GM12891 (cell line): ENCODE measurements around the gene PRSS35.

Experiments
- PAX5 ChIP-seq: IDR thresholded peaks from 2 replicates; pipeline ENCODE4 v1.6.1; 2011; ENCODE audit warnings: low read length, moderate library complexity, mild to moderate bottlenecking; ENCODE audit not compliant: insufficient read depth, severe bottlenecking
- POLR2A ChIP-seq: IDR thresholded peaks from 2 replicates; pipeline ENCODE4 v1.6.1; 2011; ENCODE audit warnings: low read depth, low read length, control low read depth
- POLR2AphosphoS5 ChIP-seq: IDR thresholded peaks from 2 replicates; pipeline ENCODE4 v1.6.1; 2011; ENCODE audit warnings: low read depth, low read length, control low read depth
- POU2F2 ChIP-seq: IDR thresholded peaks from 2 replicates; pipeline ENCODE4 v1.6.1; 2011; ENCODE audit warnings: low read depth, mild to moderate bottlenecking, control low read depth, low read length, moderate library complexity
- SPI1 ChIP-seq: IDR thresholded peaks from 2 replicates; pipeline ENCODE4 v1.6.1; 2011; ENCODE audit warnings: low read depth, low read length, control low read depth
- TAF1 ChIP-seq: IDR thresholded peaks from 2 replicates; pipeline ENCODE4 v1.6.1; 2011; ENCODE audit warnings: low read depth, low read length, control low read depth

GRCh38 chr6:83472767-83473166, 39.6 kb upstream of the PRSS35 start:
- TF ChIP-seq POLR2AphosphoS5 (no peak), POLR2A (no peak), TAF1 (no peak), PAX5 (no peak), SPI1 (no peak), POU2F2 (no peak)
